Measurements from ENCODE around the gene ACBD6. TPM values are rescaled to one million over a fixed set of nuclear protein-coding genes. Genes with fewer than 3 reads are reported as not detected.
A peak's percentile ranks its signal among the peaks of the same experiment; 100 is the strongest.

Gene ACBD6
- total RNA-seq, 3 donors from 2014 or later (not counting 1 experiment from before 2014, with no cell fraction given): 29.8 to 47.3 (median 41.9) TPM

DNA sequence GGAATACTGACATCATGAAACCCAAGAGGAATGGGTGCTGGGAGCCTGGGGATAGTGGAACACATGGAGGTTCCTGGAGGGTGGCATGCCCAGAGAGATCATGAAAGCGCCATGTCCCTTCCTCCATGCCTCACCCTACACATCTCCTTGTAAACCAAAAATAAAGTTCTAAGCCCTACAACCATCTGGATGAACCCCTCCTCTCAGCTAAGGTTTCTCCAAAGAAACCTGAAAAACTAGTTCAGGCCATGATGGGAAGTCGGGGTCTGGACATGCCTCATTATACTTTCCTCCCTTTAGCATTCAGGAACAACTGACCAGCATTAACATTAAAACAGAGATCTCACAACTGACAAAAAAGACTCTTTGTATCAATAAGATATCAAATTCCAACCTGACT lies 68.5 kb downstream of the ACBD6 start:
- Histone ChIP-seq H3K9me3 (ENCODE audit: control insufficient read depth, insufficient read depth, low read length) (no peaks in the 10 kb centered on the region), H3K4me1 (ENCODE audit: control insufficient read depth, insufficient read depth, low read length) (no peaks in the 10 kb centered on the region), H3K4me3 (ENCODE audit: low read length) (no peak overlapping the region), H3K27ac (ENCODE audit: low read length) (no peak overlapping the region), H3K36me3 (ENCODE audit: control insufficient read depth, insufficient read depth, low read length) (no peaks in the 10 kb centered on the region), H3K27me3 (ENCODE audit: control insufficient read depth, insufficient read depth, low read length) (no peaks in the 10 kb centered on the region)
- no peaks in the 10 kb centered on the region for H3K9me3 Mint-ChIP-seq
- H3K27me3 Mint-ChIP-seq (ENCODE audit: low read depth in 2 of 2): no peaks in the 10 kb centered on the region
- no peak overlapping the region for H3K4me3 Mint-ChIP-seq
- H3K36me3 Mint-ChIP-seq: no peaks in the 10 kb centered on the region
- ATAC-seq: no peak
- TF ChIP-seq, protein P1, sequence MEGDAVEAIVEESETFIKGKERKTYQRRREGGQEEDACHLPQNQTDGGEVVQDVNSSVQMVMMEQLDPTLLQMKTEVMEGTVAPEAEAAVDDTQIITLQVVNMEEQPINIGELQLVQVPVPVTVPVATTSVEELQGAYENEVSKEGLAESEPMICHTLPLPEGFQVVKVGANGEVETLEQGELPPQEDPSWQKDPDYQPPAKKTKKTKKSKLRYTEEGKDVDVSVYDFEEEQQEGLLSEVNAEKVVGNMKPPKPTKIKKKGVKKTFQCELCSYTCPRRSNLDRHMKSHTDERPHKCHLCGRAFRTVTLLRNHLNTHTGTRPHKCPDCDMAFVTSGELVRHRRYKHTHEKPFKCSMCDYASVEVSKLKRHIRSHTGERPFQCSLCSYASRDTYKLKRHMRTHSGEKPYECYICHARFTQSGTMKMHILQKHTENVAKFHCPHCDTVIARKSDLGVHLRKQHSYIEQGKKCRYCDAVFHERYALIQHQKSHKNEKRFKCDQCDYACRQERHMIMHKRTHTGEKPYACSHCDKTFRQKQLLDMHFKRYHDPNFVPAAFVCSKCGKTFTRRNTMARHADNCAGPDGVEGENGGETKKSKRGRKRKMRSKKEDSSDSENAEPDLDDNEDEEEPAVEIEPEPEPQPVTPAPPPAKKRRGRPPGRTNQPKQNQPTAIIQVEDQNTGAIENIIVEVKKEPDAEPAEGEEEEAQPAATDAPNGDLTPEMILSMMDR (IDR thresholded peaks at IDR 0.05): no peak
- peaks cover 18 to 34% of the 10 kb centered on the region in 2 donors for H3K4me1 Mint-ChIP-seq
- no peak overlapping the region for H3K27ac Mint-ChIP-seq
- DNase-seq: no peak
- 97% methylated on average over 2 of the region's 2 CpGs for WGBS (ENCODE audit: insufficient coverage)
- intact Hi-C loops (cut with micrococcal nuclease): no loop called here

DNA sequence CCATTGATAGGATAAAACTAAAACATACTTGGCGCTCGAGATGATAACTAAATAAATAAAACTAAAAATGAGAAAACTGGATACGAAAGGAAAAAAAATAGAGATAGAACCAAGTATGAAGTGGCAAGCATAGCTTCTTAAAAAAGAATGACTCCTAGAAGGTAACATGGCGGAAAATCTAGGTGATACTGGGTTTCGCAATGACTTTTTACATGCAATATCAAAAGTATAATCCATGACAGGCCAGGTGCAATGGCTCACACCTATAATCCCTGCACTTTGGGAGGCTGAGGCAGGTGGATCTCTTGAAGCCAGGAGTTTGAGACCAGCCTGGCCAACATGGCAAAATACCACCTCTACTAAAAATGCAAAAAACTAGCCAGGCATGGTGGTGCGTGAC lies 70.7 kb downstream of the ACBD6 start:
- no peak for DNase-seq
- over 99% methylated on average over 6 of the region's 6 CpGs for WGBS (ENCODE audit: insufficient coverage)
- no peak overlapping the region for H3K27ac Mint-ChIP-seq
- Histone ChIP-seq H3K36me3 (ENCODE audit: control insufficient read depth, insufficient read depth, low read length) (no peaks in the 10 kb centered on the region), H3K4me3 (ENCODE audit: low read length) (no peak overlapping the region), H3K27me3 (ENCODE audit: control insufficient read depth, insufficient read depth, low read length) (no peaks in the 10 kb centered on the region), H3K9me3 (ENCODE audit: control insufficient read depth, insufficient read depth, low read length) (no peaks in the 10 kb centered on the region), H3K27ac (ENCODE audit: low read length) (no peak overlapping the region), H3K4me1 (ENCODE audit: control insufficient read depth, insufficient read depth, low read length) (no peaks in the 10 kb centered on the region)
- no peaks in the 10 kb centered on the region for H3K27me3 Mint-ChIP-seq (ENCODE audit: low read depth in 2 of 2)
- TF ChIP-seq, protein P1 (IDR thresholded peaks at IDR 0.05): no peak
- no peaks in the 10 kb centered on the region for H3K9me3 Mint-ChIP-seq
- H3K4me3 Mint-ChIP-seq: no peak overlapping the region
- no peaks in the 10 kb centered on the region for H3K36me3 Mint-ChIP-seq
- H3K4me1 Mint-ChIP-seq: peaks cover 16 to 29% of the 10 kb centered on the region in 2 donors
- no peak for ATAC-seq
- intact Hi-C loops (cut with micrococcal nuclease): no loop called here

DNA sequence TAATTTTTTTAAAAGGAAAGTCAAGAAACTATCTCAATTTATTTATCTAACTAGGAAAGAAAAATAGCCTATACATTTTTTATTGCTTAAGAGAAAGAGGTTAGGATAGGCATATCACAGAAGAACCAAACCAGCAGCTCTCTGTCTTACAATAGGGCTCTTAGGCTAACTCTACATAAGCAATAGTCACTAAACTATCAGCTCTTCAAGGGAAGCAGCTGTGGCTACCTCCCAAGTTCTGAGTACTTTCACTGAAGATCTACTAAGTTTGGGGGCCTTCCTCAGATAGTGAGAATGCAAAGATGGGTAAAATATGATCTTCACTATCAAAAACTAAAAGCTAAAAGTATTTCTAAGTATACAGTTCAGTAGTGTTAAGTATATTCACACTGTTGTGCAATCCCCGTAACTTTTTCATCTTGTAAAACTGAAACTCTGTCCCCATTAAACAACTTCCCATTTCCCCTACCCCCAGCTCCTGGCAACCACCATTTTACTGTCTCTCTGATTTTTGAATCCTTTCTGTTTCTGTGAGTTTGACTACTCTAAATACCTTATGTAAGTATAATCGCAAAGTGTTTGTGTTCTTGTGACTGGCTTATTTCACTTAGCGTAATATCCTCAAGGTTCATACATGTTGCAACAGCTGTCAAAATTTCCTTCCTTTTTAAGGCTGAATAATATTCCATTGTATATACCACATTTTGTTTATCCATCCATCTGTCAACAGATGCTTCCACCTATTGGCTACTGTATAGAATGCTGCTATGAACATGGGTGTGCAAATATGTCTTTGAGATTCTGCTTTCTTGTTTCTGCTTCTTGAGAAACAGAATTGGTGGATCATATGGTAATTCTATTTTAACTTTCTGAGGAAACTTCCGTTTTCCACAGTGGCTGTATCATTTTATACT lies 73.3 kb downstream of the ACBD6 start:
- no peak for ATAC-seq
- intact Hi-C loops (cut with micrococcal nuclease): no loop called here
- Mint-ChIP-seq H3K36me3 (no peaks in the 10 kb centered on the region), H3K9me3 (no peaks in the 10 kb centered on the region), H3K27ac (peak overlapping the region in 1 of 2 donors; percentile 5), H3K4me1 (peaks cover 26 to 32% of the 10 kb centered on the region in 2 donors), H3K27me3 (ENCODE audit: low read depth in 2 of 2) (no peaks in the 10 kb centered on the region), H3K4me3 (no peak overlapping the region)
- Histone ChIP-seq H3K27me3 (ENCODE audit: control insufficient read depth, insufficient read depth, low read length) (no peaks in the 10 kb centered on the region), H3K27ac (ENCODE audit: low read length) (no peak overlapping the region), H3K4me3 (ENCODE audit: low read length) (no peak overlapping the region), H3K36me3 (ENCODE audit: control insufficient read depth, insufficient read depth, low read length) (no peaks in the 10 kb centered on the region), H3K4me1 (ENCODE audit: control insufficient read depth, insufficient read depth, low read length) (no peaks in the 10 kb centered on the region), H3K9me3 (ENCODE audit: control insufficient read depth, insufficient read depth, low read length) (no peaks in the 10 kb centered on the region)
- 83% methylated on average over 2 of the region's 4 CpGs for WGBS (ENCODE audit: insufficient coverage)
- TF ChIP-seq, protein P1 (IDR thresholded peaks at IDR 0.05): no peak
- DNase-seq: no peak
